ENCODE measurements around the gene TLE3.

The TLE3 gene

DNA sequence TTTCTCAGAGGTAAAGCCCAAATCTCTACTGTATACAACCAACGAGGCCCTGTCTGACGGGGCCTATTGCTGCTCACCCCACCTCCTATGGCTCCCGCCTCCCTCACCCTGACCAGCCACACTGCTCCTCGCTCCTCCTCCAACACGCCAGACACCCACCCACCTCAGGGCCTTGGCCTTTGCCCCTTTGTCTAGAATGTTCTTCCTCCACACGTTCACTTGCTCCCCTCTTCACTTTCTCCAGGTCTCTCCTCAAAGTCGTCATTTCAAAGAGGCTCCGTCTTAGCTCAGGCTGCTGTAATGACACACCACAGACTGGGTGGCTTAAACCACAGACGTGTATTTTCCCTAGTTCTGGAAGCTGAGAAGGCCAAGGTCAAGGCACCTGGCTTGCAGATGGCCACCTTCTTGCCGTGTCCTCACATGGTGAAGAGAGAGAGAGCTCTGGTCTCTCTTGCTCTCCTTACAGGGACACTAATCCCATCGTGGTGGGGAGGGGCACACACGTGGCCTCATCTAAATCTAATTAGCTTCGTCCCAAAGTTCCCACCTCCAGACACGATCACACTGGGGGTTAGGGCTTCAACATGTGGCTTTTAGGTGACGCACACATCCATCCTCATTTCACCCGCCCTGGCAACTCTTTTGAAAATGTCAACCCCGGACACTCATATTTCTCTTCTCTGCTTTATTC is 98.2 kb downstream of the TLE3 start:
- no peak for DNase-seq

DNA sequence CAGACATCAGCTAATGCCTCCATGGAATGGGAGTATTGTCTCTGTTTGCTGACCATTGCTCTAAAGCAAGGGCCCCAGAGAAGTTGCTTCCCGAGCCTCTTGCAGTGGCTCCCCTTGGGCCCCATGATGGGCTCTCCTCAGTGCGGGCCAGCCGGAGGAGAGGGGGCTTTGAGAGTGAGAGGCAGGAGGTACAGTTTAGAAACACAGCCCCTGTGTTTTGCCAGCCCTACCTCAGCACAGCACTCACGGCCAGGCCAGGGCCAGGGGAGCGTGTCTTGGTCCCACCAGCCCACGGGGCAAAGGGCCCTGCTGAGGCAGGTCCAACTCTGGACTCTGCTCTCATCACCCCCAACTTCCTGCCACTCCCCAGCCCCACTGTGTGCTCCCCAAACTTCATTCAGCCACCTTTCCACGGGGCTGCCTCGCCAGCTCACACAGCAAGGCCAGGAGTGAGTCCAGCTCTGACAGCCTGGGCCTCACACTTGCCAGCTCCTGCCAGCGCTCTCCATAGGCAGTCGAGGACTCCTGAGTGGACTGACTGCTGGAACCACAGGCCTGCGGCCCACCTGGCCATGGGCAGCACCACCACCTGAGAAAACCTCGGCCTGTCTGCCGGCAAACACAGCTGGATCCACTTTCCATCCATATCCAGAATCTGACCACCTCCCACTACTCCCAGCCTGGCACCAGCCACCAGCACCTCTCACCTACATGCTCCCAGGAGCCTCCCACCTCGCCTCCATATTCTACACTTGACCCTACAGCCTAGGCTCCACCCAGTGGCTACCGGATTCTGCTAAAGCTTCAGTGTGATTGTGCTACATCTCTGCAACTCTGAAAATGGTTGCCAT is 99.0 kb downstream of the TLE3 start:
- no peak for DNase-seq

DNA sequence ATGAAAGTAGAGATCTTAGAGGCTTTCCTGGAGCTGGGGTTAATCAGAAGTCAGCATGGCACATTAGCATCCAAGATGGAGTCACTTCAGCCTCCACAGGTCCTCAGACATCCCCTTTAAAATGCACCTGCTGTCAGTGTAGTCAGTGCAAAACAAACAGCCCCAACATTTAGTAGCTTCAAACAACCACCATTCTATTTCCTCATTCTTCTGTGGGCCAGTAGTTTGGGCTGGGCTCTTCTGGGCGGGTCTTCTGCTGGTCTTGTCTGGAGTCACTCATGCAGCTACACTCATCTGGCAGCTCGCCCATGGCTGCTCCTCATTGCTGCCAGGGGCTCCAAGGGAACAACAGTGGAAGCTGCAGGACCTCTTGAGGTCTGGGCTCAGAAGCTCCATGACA is 99.9 kb downstream of the TLE3 start:
- DNase-seq, result no peak

Data from activated effector memory CD4-positive, alpha-beta T cell treated with anti-CD3 and anti-CD28 coated beads, Interleukin-2, amount 50 U/mL, for 16 hours (primary cell).